Right lobe of liver (tissue), 6 donors: ENCODE measurements around the gene CTIF. TPM values are rescaled to one million over a fixed set of nuclear protein-coding genes. Genes with fewer than 3 reads are reported as not detected.

Experiments used
- ATAC-seq, 4 donors: fragments of 200-7000 bp; cut with Tn5 transposase; one replicate each; pipeline ENCODE4 v1.9.1; 2020; ENCODE audit warnings: mild to moderate bottlenecking in 4 of 4, moderate library complexity in 4 of 4
- DNase-seq, 3 donors: peaks; one replicate each; pipeline ENCODE4 v3.0.0-alpha.2; 2020
- H3K27ac ChIP-seq, 3 donors: fragments of 200-600 bp; one replicate each; pipeline ENCODE4 v1.8.0; 2022
- H3K27me3 ChIP-seq, 2 donors: fragments of 200-600 bp; one replicate each; pipeline ENCODE4 v1.8.0; 2022
- H3K36me3 ChIP-seq, 4 donors: fragments of 200-600 bp; sonication (generic) in 1 of 4; one replicate each; pipeline versions ENCODE4 v1.5.1 to v1.8.0; 2017 to 2022; ENCODE audit warnings: control low read depth in 1 of 4
- H3K4me1 ChIP-seq, 4 donors: fragments of 200-600 bp; sonication (generic) in 1 of 4; one replicate each; pipeline versions ENCODE4 v1.5.1 to v1.8.0; 2017 to 2022; ENCODE audit warnings: control low read depth in 1 of 4
- H3K4me3 ChIP-seq, 3 donors: fragments of 200-600 bp; one replicate each; pipeline ENCODE4 v1.8.0; 2022
- H3K9me3 ChIP-seq, 4 donors: fragments of 200-600 bp; sonication (generic) in 1 of 4; one replicate each; pipeline versions ENCODE4 v1.5.1 to v1.8.0; 2017 to 2022; ENCODE audit warnings: control low read depth in 1 of 4
- POLR2A ChIP-seq: fragments of 450-650 bp; IDR thresholded peaks from one replicate; pipeline ENCODE4 v1.6.1; 2017; ENCODE audit warnings: antibody characterized with exemption, mild to moderate bottlenecking
- WGBS: methylation state at CpG from one replicate; pipeline ENCODE4 v1.1.6; 2018; ENCODE audit warnings: low coverage, low lambda C conversion rate; ENCODE audit not compliant: insufficient coverage; ENCODE audit errors: missing lambda C conversion rate; 5-methylcytosine and 5-hydroxymethylcytosine counted together
- intact Hi-C, 2 donors: fragments of 100-400 bp; cut with DNase I; formaldehyde crosslinking; loops; one replicate each; pipeline versions ENCODE4 v1.11.2 to v1.14.1; 2022
- total RNA-seq, 6 experiments: library from RNA; depleted of rRNA in 2 of 6; stranded (reverse); fragments of >200 nt in 2 of 6; fragmentation: NEBNext Ultra II Directional in 3 of 6; extraction: Animal tissue kit (Norgen Biotek cat#: 25700) in 3 of 6; gene quantifications; one replicate each; pipeline versions ENCODE4 v1.1.0 to v1.2.4, GENCODE V29; 2016 to 2023
- TF ChIP-seq, protein P1 (sequence below), 4 donors: fragments of 200-600 bp in 3 of 4; fragments of 450-650 bp in 1 of 4; IDR thresholded peaks; one replicate each; pipeline versions ENCODE4 v1.5.1 to v1.8.0; 2016 to 2022; ENCODE audit warnings: antibody characterized with exemption in 4 of 4, mild to moderate bottlenecking in 2 of 4
- donor health status: DM: no; HTN: yes; CAD: no.
- donor health status: DM: no; HTN: no; CAD: no.
- donor health status: DM: no; HTN: no; CAD: no.
- donor health status: DM: no; HTN: yes; CAD: no.
- donor health status: DM: no; HTN: yes; CAD: no.

Gene CTIF
- total RNA-seq, 6 experiments from 2014 or later: 29.0 to 60.6 (median 43.1) TPM

DNA sequence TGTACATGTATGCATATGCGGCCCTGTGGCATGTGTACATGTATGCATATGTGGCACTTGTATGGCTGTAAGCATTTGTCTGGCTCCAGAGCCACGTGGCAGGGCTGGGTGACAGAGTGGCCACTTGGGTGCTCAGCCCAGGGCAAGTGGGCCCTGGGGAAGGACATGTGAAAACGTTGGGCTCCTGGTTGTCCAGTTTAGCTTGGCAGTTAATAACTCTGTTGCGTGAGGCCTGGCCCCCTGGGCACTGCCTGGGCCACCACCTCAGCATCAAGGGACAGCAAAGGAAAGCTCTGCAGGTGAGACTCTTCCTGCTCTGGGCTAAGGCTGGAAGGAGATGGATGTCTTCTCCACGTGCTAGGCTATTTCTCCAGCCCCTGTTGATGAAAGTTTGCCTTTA is 119.9 kb downstream of the CTIF start:
- TF ChIP-seq POLR2A: no peak
- TF ChIP-seq, protein P1, sequence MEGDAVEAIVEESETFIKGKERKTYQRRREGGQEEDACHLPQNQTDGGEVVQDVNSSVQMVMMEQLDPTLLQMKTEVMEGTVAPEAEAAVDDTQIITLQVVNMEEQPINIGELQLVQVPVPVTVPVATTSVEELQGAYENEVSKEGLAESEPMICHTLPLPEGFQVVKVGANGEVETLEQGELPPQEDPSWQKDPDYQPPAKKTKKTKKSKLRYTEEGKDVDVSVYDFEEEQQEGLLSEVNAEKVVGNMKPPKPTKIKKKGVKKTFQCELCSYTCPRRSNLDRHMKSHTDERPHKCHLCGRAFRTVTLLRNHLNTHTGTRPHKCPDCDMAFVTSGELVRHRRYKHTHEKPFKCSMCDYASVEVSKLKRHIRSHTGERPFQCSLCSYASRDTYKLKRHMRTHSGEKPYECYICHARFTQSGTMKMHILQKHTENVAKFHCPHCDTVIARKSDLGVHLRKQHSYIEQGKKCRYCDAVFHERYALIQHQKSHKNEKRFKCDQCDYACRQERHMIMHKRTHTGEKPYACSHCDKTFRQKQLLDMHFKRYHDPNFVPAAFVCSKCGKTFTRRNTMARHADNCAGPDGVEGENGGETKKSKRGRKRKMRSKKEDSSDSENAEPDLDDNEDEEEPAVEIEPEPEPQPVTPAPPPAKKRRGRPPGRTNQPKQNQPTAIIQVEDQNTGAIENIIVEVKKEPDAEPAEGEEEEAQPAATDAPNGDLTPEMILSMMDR (IDR thresholded peaks at IDR 0.05): no peak
- Histone ChIP-seq H3K27me3 (no peaks in the 10 kb centered on the region), H3K4me1 (peaks cover 0 to 6% (median 0%) of the 10 kb centered on the region in 4 donors), H3K9me3 (no peaks in the 10 kb centered on the region), H3K36me3 (no peaks in the 10 kb centered on the region), H3K4me3 (no peak overlapping the region), H3K27ac (no peak overlapping the region)
- ATAC-seq (no peak), DNase-seq (peak in 1 of 3 donors; percentile 17)
- intact Hi-C loops: no loop called here
- WGBS: 80% methylated on average over 1 of the region's 5 CpGs

DNA sequence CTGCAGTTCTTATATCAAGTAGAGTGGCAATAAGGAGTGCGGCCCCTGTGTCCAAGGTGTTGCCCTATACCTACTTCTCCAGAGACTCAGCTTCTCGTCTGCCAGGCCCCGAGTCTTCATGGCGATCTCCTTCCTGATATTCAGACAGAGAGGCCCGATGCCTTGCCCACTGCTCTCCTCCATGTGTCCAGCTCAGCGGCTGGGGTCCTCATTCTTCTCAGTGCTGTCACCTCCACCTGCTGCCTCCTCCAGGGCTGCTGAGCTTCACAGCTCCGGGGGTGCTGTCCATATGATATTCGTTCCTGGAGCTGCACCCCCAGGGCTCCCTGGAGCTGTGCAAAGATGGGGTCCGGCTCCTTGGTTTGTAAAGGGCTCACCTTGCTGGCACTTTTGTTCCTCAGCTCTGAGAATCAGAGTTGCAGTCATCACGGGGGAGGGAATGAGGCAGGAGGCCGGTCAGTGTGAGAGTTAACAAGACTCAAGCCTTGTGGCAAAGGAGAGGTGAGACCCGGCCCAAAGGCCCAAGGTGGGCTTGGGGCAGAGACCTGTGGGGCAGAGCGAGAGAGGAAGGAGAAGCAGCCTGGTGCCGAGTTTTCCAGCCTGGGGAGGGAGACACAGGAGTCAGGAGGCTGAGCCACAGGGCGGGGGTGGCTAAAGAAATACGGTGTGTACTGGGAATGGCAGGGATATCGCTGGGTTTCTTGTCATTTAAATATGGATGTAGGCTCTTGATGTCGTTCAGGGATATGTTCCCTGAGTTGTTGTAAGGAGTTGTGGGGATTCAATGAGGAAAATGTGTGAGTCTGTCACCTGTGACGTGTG is 120.6 kb downstream of the CTIF start:
- peaks cover 0 to 6% (median 0%) of the 10 kb centered on the region in 4 donors for H3K4me1 ChIP-seq
- H3K4me3 ChIP-seq: no peak overlapping the region
- ATAC-seq: no peak
- DNase-seq: peak in 1 of 3 donors; percentile 37
- H3K27me3 ChIP-seq: no peaks in the 10 kb centered on the region
- H3K27ac ChIP-seq: no peak overlapping the region
- intact Hi-C loops: loop anchor here (5.0 to 10.0 kb wide), 2 partner anchors 115 to 182 kb away; no protein-coding TSS in a partner anchor
- TF ChIP-seq, protein P1 (IDR thresholded peaks at IDR 0.05): no peak
- no peak for TF ChIP-seq POLR2A
- H3K9me3 ChIP-seq: no peaks in the 10 kb centered on the region
- H3K36me3 ChIP-seq: no peaks in the 10 kb centered on the region
- WGBS: 89% methylated on average over 14 of the region's 19 CpGs

DNA sequence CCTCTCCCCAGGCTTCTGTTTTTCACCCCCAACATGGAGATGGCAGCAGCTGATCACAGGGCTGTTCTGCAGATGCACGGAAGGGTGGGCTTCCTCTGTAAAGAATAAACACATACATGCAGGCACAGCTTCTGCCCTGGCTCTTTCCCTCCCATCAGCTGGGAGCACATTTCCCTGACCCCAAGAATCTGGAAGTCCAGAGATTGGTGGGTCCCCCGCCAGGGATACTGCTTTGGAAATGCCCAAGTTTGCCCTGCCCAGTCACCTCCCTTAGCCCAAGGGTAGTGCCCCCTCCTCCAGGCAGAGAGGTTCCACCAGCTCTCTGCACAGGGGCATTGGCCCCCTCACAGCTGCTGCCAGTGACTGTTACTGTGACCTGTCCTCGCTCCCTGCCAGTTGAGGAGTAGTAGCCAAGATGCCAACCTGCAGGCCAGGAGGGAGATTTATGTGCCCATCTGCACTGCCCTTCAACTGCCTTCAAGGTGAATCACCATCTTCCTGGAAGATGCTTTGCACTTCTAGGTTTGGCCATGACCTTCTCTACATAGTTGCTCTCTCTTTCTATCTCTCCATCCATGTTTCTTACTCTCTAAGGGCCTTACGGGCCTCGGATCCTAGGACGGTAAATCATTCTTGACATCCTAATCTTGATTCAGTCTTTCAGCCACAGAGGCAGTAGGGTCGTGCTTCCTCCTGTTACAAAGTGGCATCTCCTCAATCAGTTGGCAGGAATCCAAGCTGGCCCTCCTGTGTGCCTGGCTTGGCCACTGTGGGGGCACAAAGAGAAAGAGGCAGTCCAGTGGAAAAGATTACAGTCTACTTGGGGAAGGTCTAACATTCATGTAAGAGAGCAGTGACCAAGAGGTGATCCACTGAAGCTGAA is 121.8 kb downstream of the CTIF start:
- ATAC-seq (no peak), DNase-seq (peak in 1 of 3 donors; percentile 38)
- H3K27ac ChIP-seq: no peak overlapping the region
- intact Hi-C loops: loop anchor here (5.0 to 10.0 kb wide), 2 partner anchors 116 to 183 kb away; no protein-coding TSS in a partner anchor
- H3K4me1 ChIP-seq: peaks cover 0 to 6% (median 0%) of the 10 kb centered on the region in 4 donors
- TF ChIP-seq, protein P1 (IDR thresholded peaks at IDR 0.05): no peak
- TF ChIP-seq POLR2A: no peak
- H3K9me3 ChIP-seq: no peaks in the 10 kb centered on the region
- WGBS: 83% methylated on average over 4 of the region's 7 CpGs
- H3K36me3 ChIP-seq: peaks cover 0 to 3% (median under 1%) of the 10 kb centered on the region in 4 donors
- H3K4me3 ChIP-seq: no peak overlapping the region
- no peaks in the 10 kb centered on the region for H3K27me3 ChIP-seq

DNA sequence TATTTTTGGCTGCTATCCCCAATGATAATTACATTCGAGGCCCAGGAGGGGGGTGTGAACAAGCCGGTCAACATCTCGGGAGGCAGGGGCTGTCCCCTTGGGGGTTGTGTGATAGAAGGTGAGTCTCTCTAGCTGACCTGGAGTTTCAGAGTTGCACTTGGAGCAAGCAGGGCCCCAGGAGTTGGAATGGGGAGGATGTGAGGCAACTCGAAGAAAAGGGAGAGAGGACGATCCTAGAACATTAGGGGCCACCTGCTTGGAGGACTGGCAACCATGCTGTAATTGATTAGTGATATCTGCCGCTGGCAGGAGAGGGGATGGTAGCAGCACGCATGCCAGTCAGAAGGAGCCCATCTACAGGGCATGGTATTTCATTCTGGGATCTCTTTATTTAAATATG is 122.6 kb downstream of the CTIF start:
- ATAC-seq: no peak
- no peak overlapping the region for H3K27ac ChIP-seq

More for the DNA sequence above, 122.6 kb downstream of the CTIF start:
- 75% methylated on average over 7 of the region's 7 CpGs for WGBS
- H3K27me3 ChIP-seq: no peaks in the 10 kb centered on the region
- H3K9me3 ChIP-seq: no peaks in the 10 kb centered on the region
- H3K4me1 ChIP-seq: peaks cover 0 to 6% (median 0%) of the 10 kb centered on the region in 4 donors
- no peak overlapping the region for H3K4me3 ChIP-seq
- DNase-seq: peak in 1 of 3 donors; percentile 17
- no peak for TF ChIP-seq POLR2A
- intact Hi-C loops: loop anchor here (5.0 to 10.0 kb wide), 2 partner anchors 117 to 184 kb away; no protein-coding TSS in a partner anchor
- peaks cover 0 to 7% (median 4%) of the 10 kb centered on the region in 4 donors for H3K36me3 ChIP-seq
